ENCODE results near the gene MED13.
"Not testable (repeated sequence)": the region's sequence is repeated elsewhere in the genome, so short reads cannot be mapped to it uniquely, and the experiment has no call there.

Gene MED13

DNA sequence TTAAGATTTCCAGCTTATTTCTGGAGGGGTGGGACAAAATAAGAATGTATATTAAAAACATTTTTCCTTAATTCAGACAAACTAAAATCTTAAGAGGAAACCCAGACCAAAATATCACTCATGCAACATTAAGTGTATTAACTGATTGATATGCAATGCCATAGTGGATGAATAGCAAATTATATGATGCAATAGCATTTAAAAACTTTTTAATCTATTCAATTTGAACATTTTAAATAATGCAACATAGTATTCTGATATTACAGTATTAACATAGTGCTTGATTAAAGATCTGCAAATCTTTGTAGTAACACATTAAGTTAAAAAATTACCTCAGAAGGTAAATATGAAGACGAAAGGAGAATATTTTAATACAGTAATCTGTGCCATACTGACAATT lies 122.0 kb downstream of the MED13 start:
- H3K4me1 ChIP-seq (ENCODE audit: insufficient read depth, low read length), result no peaks in the 10 kb centered on the region
- H3K36me3 ChIP-seq (ENCODE audit: insufficient read depth, low read depth, low read length), result peaks cover 54% of the 10 kb centered on the region
- H3K9me3 ChIP-seq (ENCODE audit: insufficient read depth, low read depth, low read length), result no peaks in the 10 kb centered on the region
- H3K27me3 ChIP-seq (ENCODE audit: insufficient read depth, low read length), result no peaks in the 10 kb centered on the region
- H3K9ac ChIP-seq (ENCODE audit: low read depth, low read length), result no peak overlapping the region
- H3K27ac ChIP-seq (ENCODE audit: low read length), result no peak overlapping the region
- H3K4me3 ChIP-seq (ENCODE audit: low read length), result no peak overlapping the region

DNA sequence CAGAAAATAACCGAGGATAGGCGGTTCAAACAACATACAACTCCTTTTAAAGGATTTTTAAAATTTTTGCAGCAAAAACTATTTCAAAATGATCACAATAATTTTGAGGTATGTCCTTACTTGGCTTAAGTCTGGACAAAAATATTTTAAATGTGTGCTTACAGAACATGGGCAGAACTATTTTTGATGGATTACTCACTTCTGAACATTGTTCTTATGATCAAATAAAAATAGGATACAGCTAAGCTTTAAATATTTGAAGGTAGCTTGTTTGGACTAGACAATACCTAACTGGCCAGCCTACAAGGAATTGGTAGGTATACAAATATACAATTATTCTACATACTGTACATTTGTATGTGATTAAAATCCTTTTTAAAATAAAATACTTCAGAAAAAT lies 123.0 kb downstream of the MED13 start:
- Histone ChIP-seq H3K27ac (ENCODE audit: low read length) (no peak overlapping the region), H3K27me3 (ENCODE audit: insufficient read depth, low read length) (no peaks in the 10 kb centered on the region), H3K9me3 (ENCODE audit: insufficient read depth, low read depth, low read length) (no peaks in the 10 kb centered on the region), H3K9ac (ENCODE audit: low read depth, low read length) (no peak overlapping the region), H3K4me3 (ENCODE audit: low read length) (no peak overlapping the region), H3K4me1 (ENCODE audit: insufficient read depth, low read length) (no peaks in the 10 kb centered on the region), H3K36me3 (ENCODE audit: insufficient read depth, low read depth, low read length) (peaks cover 43% of the 10 kb centered on the region)

DNA sequence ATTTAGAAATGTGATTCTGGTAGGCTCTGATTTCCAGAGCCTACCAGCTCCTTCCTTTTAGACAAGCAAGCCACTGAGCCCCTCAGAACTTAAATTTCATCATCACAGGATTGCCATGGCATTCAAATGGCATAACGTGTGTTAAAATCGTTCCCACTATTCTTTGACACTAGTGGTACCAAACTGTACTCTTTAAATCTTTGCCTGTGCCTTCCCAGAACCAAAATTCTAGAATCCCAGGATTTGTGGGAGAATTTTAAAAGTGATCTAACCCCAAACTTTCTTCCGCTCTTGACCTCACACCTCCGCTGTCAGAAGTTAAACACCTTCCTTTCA lies 137.0 kb downstream of the MED13 start:
- no peaks in the 10 kb centered on the region; the same call in 1 of the 2 replicates for H3K4me1 ChIP-seq (ENCODE audit: insufficient read depth, low read length)
- H3K27ac ChIP-seq (ENCODE audit: low read length), result peak overlapping the region; percentile 52
- peak overlapping the region; percentile 78 for H3K4me3 ChIP-seq (ENCODE audit: low read length)
- H3K27me3 ChIP-seq (ENCODE audit: insufficient read depth, low read length), result no peaks in the 10 kb centered on the region
- no peaks in the 10 kb centered on the region for H3K9me3 ChIP-seq (ENCODE audit: insufficient read depth, low read depth, low read length)
- H3K9ac ChIP-seq (ENCODE audit: low read depth, low read length), result peak overlapping the region; percentile 93; the same call in 1 of the 2 replicates
- H3K36me3 ChIP-seq (ENCODE audit: insufficient read depth, low read depth, low read length), result peaks cover 12% of the 10 kb centered on the region; the same call in 1 of the 2 replicates

DNA sequence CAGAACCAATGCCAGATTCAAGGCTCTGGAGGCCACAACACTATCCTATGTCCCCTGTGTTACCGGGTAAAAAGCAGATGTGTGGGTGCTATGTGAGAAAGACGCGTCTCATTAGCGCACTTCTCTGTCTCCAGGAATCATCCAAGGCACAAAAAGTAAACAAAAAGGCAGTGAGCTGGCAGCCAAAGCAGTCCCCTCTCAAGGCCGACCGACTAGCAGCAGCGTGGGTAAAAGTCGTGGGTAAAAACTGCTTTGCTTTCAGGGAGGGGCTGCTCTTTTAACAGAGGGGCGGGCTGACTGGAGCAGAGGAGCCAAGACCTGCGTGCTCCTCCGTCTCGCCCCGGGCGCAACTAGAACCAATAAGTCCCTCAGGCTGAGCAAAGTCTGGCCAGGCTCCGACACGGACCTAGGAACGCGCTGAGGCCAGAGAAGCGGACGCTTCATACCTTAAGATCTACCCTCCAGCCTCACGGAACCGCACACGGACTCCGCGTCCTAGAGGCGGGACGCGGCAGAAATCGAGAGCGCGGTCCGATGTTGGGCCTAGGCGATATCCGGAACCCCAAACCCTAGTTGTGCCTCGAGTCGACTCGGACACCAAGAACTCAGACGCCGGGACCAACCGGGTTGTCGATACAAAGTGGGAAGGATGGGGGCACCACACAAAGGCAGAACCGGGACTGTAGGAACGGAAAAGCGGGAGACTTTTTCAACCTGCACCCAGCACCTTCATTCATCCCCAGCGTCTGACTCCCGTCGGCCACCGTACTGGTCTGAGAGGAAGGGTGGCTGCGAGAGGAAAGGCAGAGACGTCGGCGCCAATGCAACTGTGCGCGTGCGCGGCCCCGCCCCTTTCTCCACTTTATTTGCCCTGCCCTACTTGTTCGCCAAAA lies 137.6 kb downstream of the MED13 start, which contains the start of gene INTS2:
TSS of gene INTS2 (minus strand) at position 775 of the 893 bp plus-strand sequence. CDS start 1,338 bp downstream, outside the sequence.
- Histone ChIP-seq H3K27me3 (ENCODE audit: insufficient read depth, low read length) (no peaks in the 10 kb centered on the region), H3K4me3 (ENCODE audit: low read length) (peak within 1 kb of the TSS; percentile 78), H3K4me1 (ENCODE audit: insufficient read depth, low read length) (no peaks in the 10 kb centered on the region; the same call in 1 of the 2 replicates), H3K9me3 (ENCODE audit: insufficient read depth, low read depth, low read length) (no peaks in the 10 kb centered on the region), H3K27ac (ENCODE audit: low read length) (peak within 1 kb of the TSS; percentile 52), H3K9ac (ENCODE audit: low read depth, low read length) (peak within 1 kb of the TSS; percentile 93), H3K36me3 (ENCODE audit: insufficient read depth, low read depth, low read length) (peaks cover 12% of the 10 kb centered on the region; the same call in 1 of the 2 replicates)

DNA sequence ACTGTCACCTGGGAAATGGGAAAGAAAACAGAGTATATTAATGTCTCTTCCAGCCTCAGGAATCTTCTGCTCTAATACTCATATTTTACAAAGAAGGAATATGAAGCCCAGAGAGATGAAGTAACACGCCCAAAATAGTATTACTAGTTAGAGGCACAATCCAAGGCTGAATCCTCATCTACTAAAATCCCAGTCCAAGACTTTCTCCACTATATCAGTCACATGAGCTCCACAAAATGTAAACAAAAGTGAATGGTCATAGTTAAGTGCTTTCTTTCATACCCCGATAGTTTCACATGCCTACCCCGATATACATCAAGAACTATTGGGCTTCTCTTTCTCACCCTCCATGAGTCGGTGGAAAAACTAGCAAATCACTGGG lies 138.3 kb downstream of the MED13 start:
- no peaks in the 10 kb centered on the region for H3K27me3 ChIP-seq (ENCODE audit: insufficient read depth, low read length)
- H3K27ac ChIP-seq (ENCODE audit: low read length), result peak overlapping the region; percentile 52
- peak overlapping the region; percentile 93 for H3K9ac ChIP-seq (ENCODE audit: low read depth, low read length)
- H3K36me3 ChIP-seq (ENCODE audit: insufficient read depth, low read depth, low read length), result peaks cover 15% of the 10 kb centered on the region
- H3K4me3 ChIP-seq (ENCODE audit: low read length), result peak overlapping the region; percentile 78
- no peaks in the 10 kb centered on the region for H3K9me3 ChIP-seq (ENCODE audit: insufficient read depth, low read depth, low read length)
- no peaks in the 10 kb centered on the region; the same call in 1 of the 2 replicates for H3K4me1 ChIP-seq (ENCODE audit: insufficient read depth, low read length)

DNA sequence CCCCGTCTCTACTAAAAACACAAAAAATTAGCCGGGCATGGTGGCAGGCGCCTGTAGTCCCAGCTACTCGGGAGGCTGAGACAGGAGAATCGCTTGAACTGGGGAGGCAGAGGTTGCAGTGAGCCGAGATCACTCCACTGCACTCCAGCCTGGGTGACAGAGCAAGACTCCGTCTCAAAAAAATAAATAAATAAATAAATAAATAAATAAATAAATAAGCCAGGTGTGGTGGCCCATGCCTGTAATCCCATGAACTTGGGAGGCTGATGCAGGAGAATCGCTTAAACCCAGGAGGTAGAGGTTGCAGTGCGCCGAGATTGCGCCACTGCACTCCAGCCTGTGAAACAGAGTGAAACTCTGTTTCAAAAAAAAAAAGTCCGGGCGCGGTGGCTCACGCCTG lies 149.9 kb downstream of the MED13 start:
- H3K9me3 ChIP-seq (ENCODE audit: insufficient read depth, low read depth, low read length); H3K4me3 ChIP-seq (ENCODE audit: low read length); H3K4me1 ChIP-seq (ENCODE audit: insufficient read depth, low read length); H3K27me3 ChIP-seq (ENCODE audit: insufficient read depth, low read length); H3K27ac ChIP-seq (ENCODE audit: low read length); H3K9ac ChIP-seq (ENCODE audit: low read depth, low read length): not testable (repeated sequence)
- H3K36me3 ChIP-seq (ENCODE audit: insufficient read depth, low read depth, low read length), result peaks cover 50% of the 10 kb centered on the region

DNA sequence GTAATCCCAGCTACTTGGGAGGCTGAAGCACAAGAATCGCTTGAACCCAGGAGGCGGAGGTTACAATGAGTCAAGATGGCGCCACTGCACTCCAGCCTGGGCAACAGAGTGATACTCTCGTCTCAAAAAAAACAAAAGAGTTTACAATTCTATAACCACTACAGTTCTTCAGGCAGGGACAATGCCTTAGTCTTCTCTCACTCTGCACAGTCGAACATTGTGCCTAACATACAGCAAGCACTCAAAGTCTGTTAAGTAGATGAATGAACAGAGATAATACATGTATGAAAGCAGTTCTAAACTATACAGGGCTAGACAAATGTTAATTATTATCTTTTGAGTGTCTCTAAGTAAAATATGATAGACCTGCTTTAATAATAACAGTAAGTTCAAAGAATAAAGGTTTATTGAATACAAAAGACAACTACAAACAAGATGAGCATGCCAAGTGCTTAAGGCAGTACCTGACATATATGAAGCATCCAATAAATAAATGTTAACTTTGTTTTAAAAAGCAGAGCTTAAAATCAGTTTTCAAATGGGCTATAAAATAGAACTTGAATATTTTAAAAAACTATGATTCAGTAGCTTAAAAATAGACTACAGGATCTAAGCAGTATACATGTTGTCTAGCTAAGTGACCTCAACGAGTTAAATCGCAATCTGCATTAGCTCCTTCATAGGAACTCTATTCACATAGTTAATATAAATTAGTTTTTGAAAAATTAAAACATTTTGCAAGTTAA lies 156.6 kb downstream of the MED13 start:
- Histone ChIP-seq H3K4me1 (ENCODE audit: insufficient read depth, low read length) (no peaks in the 10 kb centered on the region), H3K4me3 (ENCODE audit: low read length) (no peak overlapping the region), H3K9ac (ENCODE audit: low read depth, low read length) (no peak overlapping the region), H3K9me3 (ENCODE audit: insufficient read depth, low read depth, low read length) (no peaks in the 10 kb centered on the region), H3K27ac (ENCODE audit: low read length) (no peak overlapping the region), H3K27me3 (ENCODE audit: insufficient read depth, low read length) (no peaks in the 10 kb centered on the region), H3K36me3 (ENCODE audit: insufficient read depth, low read depth, low read length) (peaks cover 63% of the 10 kb centered on the region)

DNA sequence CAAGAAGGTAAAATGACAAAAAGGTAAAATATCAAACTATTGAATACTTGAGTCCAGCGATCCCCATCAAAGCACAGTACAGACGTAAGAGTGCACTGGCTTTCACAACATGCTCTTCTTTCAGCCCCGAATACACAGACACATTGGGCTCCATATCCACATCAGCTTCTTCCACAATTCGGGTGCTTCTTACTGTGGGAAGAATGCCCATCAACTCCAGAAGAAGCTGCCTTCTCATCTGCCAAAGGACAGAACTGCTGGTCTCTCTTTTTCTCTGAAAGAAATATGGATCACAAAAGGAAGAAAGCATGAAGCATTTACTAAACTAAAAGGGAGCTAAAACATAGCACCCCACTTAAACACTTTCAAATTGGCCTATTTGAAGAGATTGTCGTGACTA lies 157.7 kb downstream of the MED13 start:
- H3K27ac ChIP-seq (ENCODE audit: low read length), result no peak overlapping the region
- no peak overlapping the region for H3K9ac ChIP-seq (ENCODE audit: low read depth, low read length)
- peaks cover 70% of the 10 kb centered on the region for H3K36me3 ChIP-seq (ENCODE audit: insufficient read depth, low read depth, low read length)
- no peaks in the 10 kb centered on the region for H3K9me3 ChIP-seq (ENCODE audit: insufficient read depth, low read depth, low read length)
- no peaks in the 10 kb centered on the region for H3K4me1 ChIP-seq (ENCODE audit: insufficient read depth, low read length)
- no peaks in the 10 kb centered on the region for H3K27me3 ChIP-seq (ENCODE audit: insufficient read depth, low read length)
- H3K4me3 ChIP-seq (ENCODE audit: low read length), result no peak overlapping the region

DNA sequence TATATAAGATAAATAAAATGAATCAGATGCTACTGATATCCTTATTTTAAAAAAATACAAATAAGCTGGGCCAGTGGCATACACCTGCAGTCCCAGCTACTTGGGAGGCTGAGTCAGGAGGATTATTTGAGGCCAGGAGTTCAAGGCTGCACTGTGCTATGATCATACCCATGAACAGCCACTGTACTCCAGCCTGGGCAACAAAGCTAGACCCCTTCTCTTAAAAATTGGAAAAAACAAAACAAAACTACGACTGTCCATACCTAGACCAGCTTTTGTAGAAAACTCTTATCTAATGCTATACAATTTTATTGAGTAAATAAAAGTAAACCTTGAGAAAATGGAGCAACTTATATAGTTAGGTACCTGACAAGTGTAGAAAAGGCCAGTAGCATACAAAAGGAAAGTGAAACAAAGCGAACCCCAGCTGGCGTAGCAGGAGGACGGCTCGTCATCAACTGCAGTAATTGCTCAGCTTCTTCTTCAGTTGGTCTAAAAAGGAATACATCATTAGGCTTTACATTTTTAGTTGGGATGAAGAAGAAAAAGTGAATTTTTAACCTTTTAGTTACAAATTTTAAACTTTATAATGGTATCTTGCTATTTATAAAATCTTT lies 160.9 kb downstream of the MED13 start:
- no peaks in the 10 kb centered on the region for H3K4me1 ChIP-seq (ENCODE audit: insufficient read depth, low read length)
- no peak overlapping the region for H3K9ac ChIP-seq (ENCODE audit: low read depth, low read length)
- H3K27me3 ChIP-seq (ENCODE audit: insufficient read depth, low read length), result no peaks in the 10 kb centered on the region
- H3K27ac ChIP-seq (ENCODE audit: low read length), result no peak overlapping the region
- peaks cover 61% of the 10 kb centered on the region for H3K36me3 ChIP-seq (ENCODE audit: insufficient read depth, low read depth, low read length)
- H3K9me3 ChIP-seq (ENCODE audit: insufficient read depth, low read depth, low read length), result no peaks in the 10 kb centered on the region
- H3K4me3 ChIP-seq (ENCODE audit: low read length), result no peak overlapping the region

DNA sequence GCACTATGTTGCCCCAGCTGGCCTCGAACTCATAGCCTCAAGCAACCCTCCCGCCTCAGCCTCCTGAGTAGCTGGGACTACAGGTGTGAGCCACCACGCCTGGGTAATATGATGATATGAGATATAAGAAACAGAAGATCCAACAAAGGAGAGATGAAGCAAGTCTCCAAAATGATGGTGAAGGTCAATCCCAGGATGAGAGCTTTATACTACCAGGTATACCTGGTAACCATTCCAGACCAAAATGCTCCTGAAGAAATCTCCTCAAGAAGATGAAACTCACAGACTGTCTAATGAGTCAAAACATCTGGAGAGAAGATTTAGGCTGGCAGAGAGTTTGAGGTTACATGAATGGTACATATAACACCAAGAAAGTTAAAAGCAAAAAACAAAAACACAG lies 161.8 kb downstream of the MED13 start:
- Histone ChIP-seq H3K4me3 (ENCODE audit: low read length) (no peak overlapping the region), H3K9me3 (ENCODE audit: insufficient read depth, low read depth, low read length) (no peaks in the 10 kb centered on the region), H3K4me1 (ENCODE audit: insufficient read depth, low read length) (no peaks in the 10 kb centered on the region), H3K9ac (ENCODE audit: low read depth, low read length) (no peak overlapping the region), H3K27ac (ENCODE audit: low read length) (no peak overlapping the region), H3K36me3 (ENCODE audit: insufficient read depth, low read depth, low read length) (peaks cover 70% of the 10 kb centered on the region), H3K27me3 (ENCODE audit: insufficient read depth, low read length) (no peaks in the 10 kb centered on the region)

DNA sequence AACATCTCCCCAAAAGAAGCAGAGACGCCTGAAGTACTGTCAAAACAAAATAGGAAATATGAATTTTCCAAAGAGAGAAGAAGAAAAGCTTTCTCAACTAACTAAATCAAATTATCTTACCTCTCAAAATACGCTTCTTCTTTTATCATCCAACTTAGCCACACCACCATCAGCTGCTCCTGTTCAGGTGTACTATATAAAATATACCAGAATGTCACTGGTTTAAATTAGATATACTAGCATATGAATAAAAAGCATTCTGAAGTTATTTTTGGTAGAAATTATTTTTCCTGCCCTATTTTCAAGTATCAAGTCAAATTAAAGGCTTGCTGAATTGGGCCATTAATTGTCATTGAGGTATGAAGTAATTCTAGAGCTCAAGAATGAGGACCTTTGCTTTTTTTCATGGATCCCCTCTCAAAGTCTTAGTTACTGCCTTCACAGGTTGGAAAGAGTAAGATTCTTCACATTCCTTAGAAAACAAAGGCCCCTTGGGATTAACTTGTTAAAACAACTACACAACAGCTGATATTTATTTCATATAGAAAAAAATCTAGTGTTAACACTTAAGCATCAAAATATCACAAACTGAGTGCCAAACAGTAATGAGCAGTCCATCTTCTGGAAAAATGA lies 167.4 kb downstream of the MED13 start:
- Histone ChIP-seq H3K27me3 (ENCODE audit: insufficient read depth, low read length) (no peaks in the 10 kb centered on the region), H3K4me3 (ENCODE audit: low read length) (no peak overlapping the region), H3K9ac (ENCODE audit: low read depth, low read length) (no peak overlapping the region), H3K27ac (ENCODE audit: low read length) (no peak overlapping the region), H3K36me3 (ENCODE audit: insufficient read depth, low read depth, low read length) (peaks cover 59% of the 10 kb centered on the region), H3K9me3 (ENCODE audit: insufficient read depth, low read depth, low read length) (no peaks in the 10 kb centered on the region), H3K4me1 (ENCODE audit: insufficient read depth, low read length) (peaks cover 4% of the 10 kb centered on the region; the same call in 1 of the 2 replicates)

All from iPS-20b (cell line).